K562 (cell line): ENCODE measurements around the gene KLHL22. TPM values are rescaled to one million over a fixed set of nuclear protein-coding genes. Genes with fewer than 3 reads are reported as not detected.

Source experiments
- CREBBP ChIP-seq: IDR thresholded peaks from one replicate; pipeline ENCODE4 v1.6.1; 2012; ENCODE audit warnings: low read depth, mild to moderate bottlenecking, control low read depth, inconsistent platforms, low read length
- E2F1 ChIP-seq: sonication (generic); formaldehyde crosslinking; IDR thresholded peaks from 2 replicates; pipeline ENCODE4 v1.8.1; 2023; ENCODE audit warnings: mild to moderate bottlenecking, missing genetic modification reagents, moderate library complexity
- ETV6 ChIP-seq, 3 experiments: fragments of 150-350 bp in 1 of 3; sonication (generic) in 1 of 3; formaldehyde crosslinking in 1 of 3; IDR thresholded peaks; 2 replicates each; pipeline versions ENCODE4 v1.6.1 to v1.8.0; 2014 to 2022; ENCODE audit warnings: borderline replicate concordance in 2 of 3, low read depth in 2 of 3, antibody characterized with exemption in 1 of 3, low read length in 1 of 3, mild to moderate bottlenecking in 1 of 3, missing genetic modification reagents in 1 of 3
- FOXJ2 ChIP-seq: fragments of 200-800 bp; sonication (Bioruptor generic); IDR thresholded peaks from 2 replicates; pipeline ENCODE4 v1.6.1; 2016; ENCODE audit warnings: missing genetic modification characterization, missing compliant biosample characterization
- HDAC8 ChIP-seq: fragments of 450-650 bp; IDR thresholded peaks from 2 replicates; pipeline ENCODE4 v1.6.1; 2016; ENCODE audit warnings: mild to moderate bottlenecking, missing genetic modification characterization, moderate library complexity, missing compliant biosample characterization
- KHSRP ChIP-seq: fragments of 450-650 bp; IDR thresholded peaks from 2 replicates; pipeline ENCODE4 v1.6.1; 2017
- KLF10 ChIP-seq: fragments of 250-450 bp; sonication (Bioruptor Pico); IDR thresholded peaks from 2 replicates; pipeline ENCODE4 v1.6.1; 2021; ENCODE audit warnings: matching md5 sums
- MBD2 ChIP-seq: sonication (generic); IDR thresholded peaks from 2 replicates; pipeline ENCODE4 v1.6.1; 2016; ENCODE audit warnings: low read depth, borderline replicate concordance
- NR2C1 ChIP-seq, 2 experiments: fragments of 450-650 bp; IDR thresholded peaks; 2 replicates each; pipeline ENCODE4 v1.6.1; 2017; ENCODE audit warnings: mild to moderate bottlenecking in 2 of 2, antibody characterized with exemption in 1 of 2, inconsistent platforms in 1 of 2, missing compliant biosample characterization in 1 of 2, missing genetic modification characterization in 1 of 2
- SMARCB1 ChIP-seq: IDR thresholded peaks from 2 replicates; pipeline ENCODE4 v1.6.1; 2011; ENCODE audit warnings: improper control_type of control experiment, low read depth; ENCODE audit not compliant: insufficient read length
- ZFP1 ChIP-seq: fragments of 450-650 bp; formaldehyde crosslinking; IDR thresholded peaks from 2 replicates; pipeline ENCODE4 v1.4.0; 2020; ENCODE audit warnings: mild to moderate bottlenecking, mixed read lengths
- ZNF217 ChIP-seq: sonication (generic); formaldehyde crosslinking; IDR thresholded peaks from 2 replicates; pipeline ENCODE4 v1.8.0; 2022; ENCODE audit warnings: mild to moderate bottlenecking, missing genetic modification reagents
- ZNF398 ChIP-seq: fragments of 250-450 bp; sonication (Bioruptor Pico); IDR thresholded peaks from 2 replicates; pipeline ENCODE4 v1.8.0; 2021; ENCODE audit warnings: moderate library complexity, mild to moderate bottlenecking, inconsistent platforms
- ZNF778 ChIP-seq: fragments of 450-650 bp; formaldehyde crosslinking; IDR thresholded peaks from 2 replicates; pipeline ENCODE4 v1.4.0; 2020; ENCODE audit warnings: mild to moderate bottlenecking, moderate library complexity
- ZNF785 ChIP-seq: fragments of 250-450 bp; sonication (Bioruptor Pico); IDR thresholded peaks from 2 replicates; pipeline ENCODE4 v1.4.0; 2020; ENCODE audit warnings: mild to moderate bottlenecking
- polyA plus RNA-seq, 8 experiments: library from polyadenylated mRNA; depleted of rRNA in 4 of 8; stranded (reverse) in 5 of 8; unstranded in 3 of 8; fragments of >200 nt; fragmentation: Nextera tagmentation in 2 of 8; fragmentation: Illumina TruSeq in 1 of 8; extraction: Ambion mirVana in 2 of 8; extraction: Trizol in 1 of 8; gene quantifications; 2 replicates each; pipeline versions ENCODE4 v1.2.1 to v1.2.3, GENCODE V29; 2011 to 2014; ENCODE audit warnings: inconsistent platforms in 1 of 8, missing spikeins in 1 of 8
- total RNA-seq, 7 experiments: library from RNA; depleted of rRNA in 6 of 7; stranded (reverse); fragments of >200 nt in 6 of 7; fragmentation: Illumina TruSeq in 2 of 7; extraction: Trizol in 2 of 7; gene quantifications; 2 replicates each; pipeline versions ENCODE4 v1.2.1 to v1.2.3, GENCODE V29; 2011 to 2021; ENCODE audit warnings: low replicate concordance in 1 of 7
- TF ChIP-seq, protein P1 (sequence below): fragments of 450-650 bp; IDR thresholded peaks from 2 replicates; pipeline ENCODE4 v1.7.1; 2018; ENCODE audit warnings: mild to moderate bottlenecking, low read depth; ENCODE audit not compliant: partially characterized antibody
- TF ChIP-seq, protein P2 (sequence below): fragments of 250-450 bp; sonication (Bioruptor Pico); IDR thresholded peaks from 2 replicates; pipeline ENCODE4 v1.5.0; 2021
- TF ChIP-seq, protein P3 (sequence below): sonication (generic); formaldehyde crosslinking; IDR thresholded peaks from 2 replicates; pipeline ENCODE4 v1.8.1; 2023; ENCODE audit warnings: mild to moderate bottlenecking, missing genetic modification reagents

KLHL22 gene
- total and polyA plus RNA-seq, 9 of the 15 experiments (the other 6 are each of a cell fraction or from before 2014, with no cell fraction given), result 1.3 to 25.6 (median 15.2) TPM

- TF ChIP-seq ZNF785 (CRISPR knock-in tag) (no peak), ZNF398 (CRISPR knock-in tag) (no peak), HDAC8 (tag) (no peak), KLF10 (CRISPR knock-in tag) (no peak), E2F1 (CRISPR knock-in tag) (peak; percentile 56; the same call in 1 of the 2 replicates), ZNF778 (CRISPR knock-in tag) (no peak), ZNF217 (CRISPR knock-in tag) (no peak), FOXJ2 (tag) (no peak), NR2C1 (IDR thresholded peaks at IDR 0.05) (no peak), NR2C1 (tag; IDR thresholded peaks at IDR 0.05) (no peak), ETV6 (IDR thresholded peaks at IDR 0.05; ENCODE audit: borderline replicate concordance in 1 of 2, low read depth in 2 of 2, low read length in 1 of 2) (0 out of 4 replicates have a peak, but pooled peaks of 1 of the 2 experiments have one; percentile 31), ETV6 (CRISPR knock-in tag; IDR thresholded peaks at IDR 0.05; ENCODE audit: borderline replicate concordance) (no peak), SMARCB1 (no peak), ZFP1 (no peak), KHSRP (no peak), CREBBP (no peak), MBD2 (no peak)
- TF ChIP-seq, protein P1, sequence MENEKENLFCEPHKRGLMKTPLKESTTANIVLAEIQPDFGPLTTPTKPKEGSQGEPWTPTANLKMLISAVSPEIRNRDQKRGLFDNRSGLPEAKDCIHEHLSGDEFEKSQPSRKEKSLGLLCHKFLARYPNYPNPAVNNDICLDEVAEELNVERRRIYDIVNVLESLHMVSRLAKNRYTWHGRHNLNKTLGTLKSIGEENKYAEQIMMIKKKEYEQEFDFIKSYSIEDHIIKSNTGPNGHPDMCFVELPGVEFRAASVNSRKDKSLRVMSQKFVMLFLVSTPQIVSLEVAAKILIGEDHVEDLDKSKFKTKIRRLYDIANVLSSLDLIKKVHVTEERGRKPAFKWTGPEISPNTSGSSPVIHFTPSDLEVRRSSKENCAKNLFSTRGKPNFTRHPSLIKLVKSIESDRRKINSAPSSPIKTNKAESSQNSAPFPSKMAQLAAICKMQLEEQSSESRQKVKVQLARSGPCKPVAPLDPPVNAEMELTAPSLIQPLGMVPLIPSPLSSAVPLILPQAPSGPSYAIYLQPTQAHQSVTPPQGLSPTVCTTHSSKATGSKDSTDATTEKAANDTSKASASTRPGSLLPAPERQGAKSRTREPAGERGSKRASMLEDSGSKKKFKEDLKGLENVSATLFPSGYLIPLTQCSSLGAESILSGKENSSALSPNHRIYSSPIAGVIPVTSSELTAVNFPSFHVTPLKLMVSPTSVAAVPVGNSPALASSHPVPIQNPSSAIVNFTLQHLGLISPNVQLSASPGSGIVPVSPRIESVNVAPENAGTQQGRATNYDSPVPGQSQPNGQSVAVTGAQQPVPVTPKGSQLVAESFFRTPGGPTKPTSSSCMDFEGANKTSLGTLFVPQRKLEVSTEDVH, result no peak
- TF ChIP-seq, protein P2, sequence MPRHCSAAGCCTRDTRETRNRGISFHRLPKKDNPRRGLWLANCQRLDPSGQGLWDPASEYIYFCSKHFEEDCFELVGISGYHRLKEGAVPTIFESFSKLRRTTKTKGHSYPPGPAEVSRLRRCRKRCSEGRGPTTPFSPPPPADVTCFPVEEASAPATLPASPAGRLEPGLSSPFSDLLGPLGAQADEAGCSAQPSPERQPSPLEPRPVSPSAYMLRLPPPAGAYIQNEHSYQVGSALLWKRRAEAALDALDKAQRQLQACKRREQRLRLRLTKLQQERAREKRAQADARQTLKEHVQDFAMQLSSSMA (CRISPR knock-in tag), result no peak
- TF ChIP-seq, protein P3, sequence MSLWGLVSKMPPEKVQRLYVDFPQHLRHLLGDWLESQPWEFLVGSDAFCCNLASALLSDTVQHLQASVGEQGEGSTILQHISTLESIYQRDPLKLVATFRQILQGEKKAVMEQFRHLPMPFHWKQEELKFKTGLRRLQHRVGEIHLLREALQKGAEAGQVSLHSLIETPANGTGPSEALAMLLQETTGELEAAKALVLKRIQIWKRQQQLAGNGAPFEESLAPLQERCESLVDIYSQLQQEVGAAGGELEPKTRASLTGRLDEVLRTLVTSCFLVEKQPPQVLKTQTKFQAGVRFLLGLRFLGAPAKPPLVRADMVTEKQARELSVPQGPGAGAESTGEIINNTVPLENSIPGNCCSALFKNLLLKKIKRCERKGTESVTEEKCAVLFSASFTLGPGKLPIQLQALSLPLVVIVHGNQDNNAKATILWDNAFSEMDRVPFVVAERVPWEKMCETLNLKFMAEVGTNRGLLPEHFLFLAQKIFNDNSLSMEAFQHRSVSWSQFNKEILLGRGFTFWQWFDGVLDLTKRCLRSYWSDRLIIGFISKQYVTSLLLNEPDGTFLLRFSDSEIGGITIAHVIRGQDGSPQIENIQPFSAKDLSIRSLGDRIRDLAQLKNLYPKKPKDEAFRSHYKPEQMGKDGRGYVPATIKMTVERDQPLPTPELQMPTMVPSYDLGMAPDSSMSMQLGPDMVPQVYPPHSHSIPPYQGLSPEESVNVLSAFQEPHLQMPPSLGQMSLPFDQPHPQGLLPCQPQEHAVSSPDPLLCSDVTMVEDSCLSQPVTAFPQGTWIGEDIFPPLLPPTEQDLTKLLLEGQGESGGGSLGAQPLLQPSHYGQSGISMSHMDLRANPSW (CRISPR knock-in tag), result peak; percentile 77; the same call in 1 of the 2 replicates
These were observed 36.8 kb upstream of the KLHL22 start (continued) for GRCh38 chr22:20532256-20532993.
